RCC 7860 (cell line): Measurements from ENCODE around the gene B4GALNT4.
"Not testable (repeated sequence)": the region's sequence is repeated elsewhere in the genome, so short reads cannot be mapped to it uniquely, and the experiment has no call there.

Experiments used
- DNase-seq: peaks from one replicate; pipeline ENCODE4 v3.0.0-alpha.2; 2015; ENCODE audit warnings: low spot score
- FAIRE-seq: peaks from 2 replicates; lab custom pipeline; 2012; peaks lifted over from hg19 to GRCh38; lab: Jason Lieb, UNC

The B4GALNT4 gene

DNA sequence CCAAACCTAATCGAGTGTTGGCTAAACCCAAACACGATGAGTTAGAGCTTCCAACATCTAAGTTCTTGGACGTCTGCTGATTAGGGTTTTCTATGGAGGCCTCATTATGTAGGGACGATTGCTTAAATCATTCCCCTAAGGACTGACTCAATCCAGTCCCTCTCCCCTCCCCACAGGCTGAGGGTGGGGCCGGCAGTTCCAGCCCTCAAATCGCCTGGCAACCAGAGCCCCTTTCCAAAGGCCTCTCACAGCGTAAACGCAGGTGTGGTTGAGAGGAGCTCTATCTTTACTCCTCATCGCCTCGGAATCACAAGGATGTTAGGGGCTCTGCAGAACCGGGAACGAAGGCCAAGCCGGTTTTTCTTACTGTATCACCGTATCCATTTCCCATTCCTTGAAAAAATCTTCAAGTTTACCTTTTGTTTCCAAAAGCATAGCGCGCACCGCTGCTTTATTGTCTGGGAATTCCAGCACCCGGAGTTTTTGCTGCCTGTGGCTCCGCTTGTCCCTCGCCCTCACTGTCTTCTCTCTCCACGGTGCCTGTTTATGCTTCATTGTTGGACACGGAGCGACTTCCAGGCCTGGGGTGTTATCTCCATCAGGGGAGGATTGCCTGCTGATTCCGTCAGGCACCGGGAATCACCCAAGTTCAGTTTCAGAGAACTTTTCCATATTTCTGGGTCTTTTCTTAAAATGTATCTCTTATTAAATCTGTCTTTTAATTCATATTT lies 34.9 kb upstream of the B4GALNT4 start:
- no peak for FAIRE-seq
- DNase-seq = no peak

DNA sequence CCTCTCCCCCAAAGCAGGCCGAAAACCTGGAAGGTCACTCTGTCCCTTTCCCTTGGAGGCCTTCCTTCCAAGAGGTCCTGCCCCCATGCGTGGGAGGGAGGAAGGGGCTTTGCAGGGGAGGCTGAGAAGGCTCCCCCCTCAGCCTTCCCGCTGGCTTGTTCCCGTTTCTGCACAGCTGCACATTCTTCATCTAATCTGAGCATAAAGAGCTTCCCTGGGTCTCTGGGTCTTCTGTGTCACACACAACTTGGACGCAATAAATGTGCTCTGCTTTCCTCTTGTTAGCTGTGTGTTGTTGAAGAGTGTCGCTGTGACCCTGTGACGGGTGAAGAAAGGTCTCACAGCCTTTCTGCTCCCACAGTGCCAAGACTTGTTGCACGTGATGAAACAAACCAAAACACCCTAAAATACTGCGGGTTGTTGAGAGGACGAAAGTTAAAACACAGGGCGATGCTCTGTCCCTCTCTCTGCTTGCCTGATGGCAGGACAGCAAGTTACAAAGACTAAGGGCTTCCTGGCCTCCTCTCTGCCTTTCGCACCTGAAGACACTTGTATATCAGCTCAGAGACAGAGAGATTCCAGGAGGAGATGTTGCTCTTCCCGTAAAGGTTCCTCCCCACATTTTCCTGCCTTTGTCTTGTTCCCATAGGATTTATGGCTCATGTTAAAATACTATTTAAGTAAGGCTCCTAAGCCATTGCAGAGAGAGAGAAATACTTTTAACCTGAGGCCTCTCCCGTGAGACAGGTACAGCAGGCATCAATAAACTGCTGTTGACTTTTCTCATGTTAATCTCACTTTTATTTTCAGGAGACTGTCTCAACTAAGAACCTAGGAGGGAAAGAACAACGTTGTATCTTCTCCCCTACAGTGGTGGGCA lies 33.3 kb upstream of the B4GALNT4 start:
- no peak for FAIRE-seq
- DNase-seq = no peak

DNA sequence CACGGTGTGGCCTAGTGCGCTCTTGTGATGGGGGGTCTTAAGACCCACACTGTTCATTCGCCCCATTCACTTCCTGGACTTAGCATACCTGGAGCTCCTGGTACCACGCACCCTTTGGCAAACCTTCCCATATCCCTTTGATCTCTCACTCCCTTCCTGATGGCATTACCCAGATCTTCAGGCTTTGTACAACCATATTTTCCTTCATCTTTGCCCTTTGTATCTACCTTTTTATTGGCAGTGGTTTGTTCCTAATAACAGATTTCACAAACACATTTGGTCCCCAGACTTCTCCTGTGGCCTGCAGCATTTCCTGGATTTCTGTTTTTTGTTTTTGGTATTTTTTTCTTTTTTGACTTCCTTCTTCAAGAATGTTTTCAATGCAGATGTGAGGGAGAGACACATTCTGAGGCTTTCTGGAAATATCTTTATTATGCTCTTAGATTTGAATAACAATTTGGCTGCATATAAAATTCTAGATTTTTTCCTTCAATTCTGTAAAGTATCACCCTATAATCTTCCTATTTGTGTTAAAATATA lies 32.6 kb upstream of the B4GALNT4 start:
- no peak for DNase-seq
- FAIRE-seq = no peak

DNA sequence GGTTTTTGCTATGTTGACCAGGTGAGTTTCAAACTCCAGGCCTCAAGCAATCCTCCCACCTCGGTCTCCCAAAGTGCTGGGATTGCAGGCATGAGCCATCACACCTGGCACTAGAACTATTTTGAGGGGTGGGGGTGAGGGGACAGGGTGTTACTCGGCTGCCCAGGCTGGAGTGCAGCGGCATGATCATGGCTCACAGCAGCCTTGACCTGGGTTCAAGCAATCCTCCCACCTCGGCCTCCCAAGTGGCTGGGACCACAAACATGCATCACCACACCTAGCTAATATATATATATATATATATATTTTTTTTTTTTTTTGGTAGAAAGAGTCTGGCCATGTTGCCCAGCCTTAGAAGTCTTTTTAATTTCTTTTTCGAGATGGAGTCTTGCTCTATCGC lies 31.6 kb upstream of the B4GALNT4 start:
- no peak for DNase-seq

DNA sequence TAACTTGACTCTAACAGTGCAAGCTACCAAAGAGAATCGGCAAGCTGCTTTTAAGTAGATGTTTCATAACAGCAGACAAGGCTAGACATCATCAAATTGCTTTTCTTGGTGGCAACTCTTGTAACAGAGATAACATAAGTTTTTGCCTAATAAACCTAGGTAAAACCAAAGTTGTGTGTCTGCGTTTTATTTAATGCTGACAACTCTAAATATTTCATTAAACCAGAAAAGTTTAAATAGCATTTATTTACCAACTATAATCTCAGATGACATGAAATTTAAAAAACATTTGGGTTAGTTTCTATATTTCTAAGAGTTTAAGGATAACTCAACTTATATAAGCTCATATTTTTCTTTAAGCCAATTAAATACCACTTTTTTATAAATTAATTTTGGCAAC lies 29.3 kb upstream of the B4GALNT4 start:
- no peak for FAIRE-seq
- no peak for DNase-seq

More for the DNA sequence above, 31.6 kb upstream of the B4GALNT4 start:
- no peak for FAIRE-seq

DNA sequence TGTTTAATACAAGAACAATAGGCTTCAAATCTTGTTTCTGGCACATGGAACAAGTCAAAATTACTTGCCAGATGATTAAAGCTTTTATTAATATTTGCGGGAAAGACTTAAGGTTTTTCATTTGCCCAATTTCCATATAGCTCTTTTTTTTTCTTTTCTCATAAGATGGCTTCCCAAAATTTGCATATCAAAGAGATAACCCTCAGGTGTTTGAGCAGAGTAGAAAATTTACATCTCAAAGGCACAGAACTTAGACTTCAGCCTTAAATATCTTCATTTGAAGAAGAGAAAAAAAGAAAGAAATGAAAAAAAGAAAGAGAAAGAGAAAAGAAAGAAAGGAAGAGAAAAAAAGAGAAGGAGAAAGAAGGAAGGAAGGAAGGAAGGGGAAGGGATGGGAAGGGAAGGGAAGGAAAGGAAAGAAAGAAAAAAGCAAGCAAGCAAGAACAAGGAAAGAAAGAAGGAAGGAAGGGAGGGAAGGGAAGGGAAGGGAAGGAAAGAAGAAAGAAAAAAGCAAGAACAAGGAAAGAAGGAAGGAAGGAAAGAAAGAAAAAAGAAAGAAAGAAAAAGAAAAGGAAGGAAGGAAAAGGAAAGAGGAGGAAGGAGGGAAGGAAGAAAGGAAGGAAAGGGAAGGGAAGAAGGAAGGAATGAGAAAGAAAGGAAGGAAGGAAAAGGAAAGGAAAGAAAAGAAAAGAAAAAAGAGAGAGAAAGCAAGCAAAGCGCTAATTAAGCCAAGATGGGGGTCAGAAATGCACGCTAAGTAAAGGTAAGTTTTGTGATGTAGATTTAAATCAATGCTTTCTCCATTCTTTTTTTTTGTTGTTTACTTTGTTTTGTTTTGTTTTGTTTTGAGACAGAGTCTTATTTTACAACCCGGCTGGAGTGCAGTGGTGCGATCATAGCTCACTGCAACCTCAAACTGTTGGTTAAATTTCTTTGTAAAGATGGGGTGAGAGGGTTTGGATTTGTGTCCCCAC lies 28.5 kb upstream of the B4GALNT4 start:
- no peak for DNase-seq
- no peak for FAIRE-seq

DNA sequence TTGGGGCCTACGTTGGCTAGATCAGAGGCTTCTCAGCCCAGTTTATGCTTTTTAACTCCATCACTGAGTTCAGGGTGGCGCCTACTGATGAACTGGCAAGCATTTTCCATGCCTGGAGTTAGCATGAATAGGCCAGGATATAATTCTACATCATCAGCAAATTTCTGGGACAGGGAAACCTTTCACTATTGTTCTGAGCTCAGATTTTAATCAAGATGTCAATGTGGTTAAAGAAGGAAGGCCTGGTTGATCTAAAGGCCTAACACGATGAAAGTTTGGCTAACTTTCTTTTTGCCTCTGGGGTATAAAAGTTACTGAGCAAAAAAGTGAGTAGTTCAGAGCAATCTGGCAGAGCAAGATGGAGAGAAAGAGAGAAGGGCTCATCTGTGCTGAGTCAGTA lies 27.0 kb upstream of the B4GALNT4 start:
- FAIRE-seq (no peak), DNase-seq (no peak)

DNA sequence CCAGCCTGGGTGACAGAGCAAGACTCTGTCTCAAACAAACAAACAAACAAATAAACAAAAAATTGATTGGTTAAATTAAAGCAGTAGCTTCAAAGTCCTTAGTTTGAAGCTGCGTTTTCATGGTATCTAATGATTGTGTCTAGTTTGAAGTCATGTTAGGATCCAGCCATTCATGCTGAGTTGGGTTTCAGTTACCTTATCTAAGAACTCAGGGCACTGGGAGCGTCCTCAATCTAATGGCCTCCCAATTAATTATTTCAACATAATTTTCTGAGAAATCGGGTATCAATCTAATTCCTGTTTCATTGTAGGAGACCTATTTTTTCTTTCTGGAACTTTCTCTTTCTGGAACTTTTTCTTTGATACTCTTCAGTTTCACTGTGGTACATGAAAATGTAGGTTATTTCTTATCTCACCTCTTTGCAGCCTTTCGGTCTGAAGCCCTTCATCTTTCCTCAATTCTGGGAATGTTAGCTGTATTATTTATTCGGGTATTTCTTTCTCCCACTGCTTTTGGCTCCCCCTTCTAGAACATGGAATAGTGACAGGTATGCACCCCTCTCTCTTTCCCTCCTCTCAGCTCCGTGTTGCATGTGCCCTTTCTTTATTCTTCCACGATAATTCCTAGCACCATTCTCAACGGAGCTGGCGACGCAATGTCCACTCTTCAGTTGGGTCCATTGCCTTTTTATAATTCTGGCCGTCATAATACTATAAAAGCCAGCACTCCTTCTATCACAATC lies 24.3 kb upstream of the B4GALNT4 start:
- no peak for FAIRE-seq
- DNase-seq = no peak

DNA sequence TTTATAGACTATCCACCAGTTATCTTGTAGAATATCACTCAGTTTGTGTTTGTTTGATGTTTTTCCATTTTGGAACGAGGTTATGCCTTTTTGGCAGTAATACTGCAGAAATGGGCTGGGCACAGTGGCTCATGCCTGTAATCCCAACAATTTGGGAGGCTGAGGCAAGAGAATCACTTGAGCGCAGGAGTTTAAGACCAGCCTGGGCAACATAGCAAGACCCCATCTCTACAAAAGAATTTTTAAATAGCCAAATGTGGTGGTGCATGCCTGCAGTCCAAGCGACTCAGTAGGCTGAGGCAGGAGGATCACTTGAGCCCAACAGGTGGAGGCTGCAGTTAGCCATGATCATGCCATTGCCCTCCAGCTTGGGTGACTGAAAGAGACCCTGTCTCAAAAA lies 22.8 kb upstream of the B4GALNT4 start:
- DNase-seq (no peak), FAIRE-seq (no peak)

DNA sequence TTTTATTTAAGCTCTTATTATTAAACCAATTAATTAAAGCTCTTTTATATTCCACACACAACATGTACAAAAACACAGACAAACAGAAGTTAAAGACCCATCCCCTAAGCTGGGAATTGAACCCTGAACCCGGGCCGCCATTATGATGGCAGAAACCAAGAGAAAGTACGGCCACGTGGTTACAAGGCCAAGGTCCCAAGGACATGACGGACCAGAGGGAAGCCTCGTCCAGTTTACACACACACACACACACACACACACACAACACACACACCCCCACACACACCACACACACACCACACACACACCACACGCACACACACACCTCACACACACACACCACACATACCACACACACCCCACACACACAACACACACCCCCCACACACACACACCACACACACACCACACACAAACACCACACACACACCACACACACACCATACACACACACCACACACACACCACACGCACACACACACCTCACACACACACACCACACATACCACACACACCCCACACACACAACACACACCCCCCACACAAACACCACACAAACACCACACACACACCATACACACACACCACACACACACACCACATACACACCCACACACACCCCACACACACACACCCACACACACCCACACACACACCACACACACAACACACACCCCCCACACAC lies 19.9 kb upstream of the B4GALNT4 start:
- FAIRE-seq, DNase-seq: not testable (repeated sequence)

DNA sequence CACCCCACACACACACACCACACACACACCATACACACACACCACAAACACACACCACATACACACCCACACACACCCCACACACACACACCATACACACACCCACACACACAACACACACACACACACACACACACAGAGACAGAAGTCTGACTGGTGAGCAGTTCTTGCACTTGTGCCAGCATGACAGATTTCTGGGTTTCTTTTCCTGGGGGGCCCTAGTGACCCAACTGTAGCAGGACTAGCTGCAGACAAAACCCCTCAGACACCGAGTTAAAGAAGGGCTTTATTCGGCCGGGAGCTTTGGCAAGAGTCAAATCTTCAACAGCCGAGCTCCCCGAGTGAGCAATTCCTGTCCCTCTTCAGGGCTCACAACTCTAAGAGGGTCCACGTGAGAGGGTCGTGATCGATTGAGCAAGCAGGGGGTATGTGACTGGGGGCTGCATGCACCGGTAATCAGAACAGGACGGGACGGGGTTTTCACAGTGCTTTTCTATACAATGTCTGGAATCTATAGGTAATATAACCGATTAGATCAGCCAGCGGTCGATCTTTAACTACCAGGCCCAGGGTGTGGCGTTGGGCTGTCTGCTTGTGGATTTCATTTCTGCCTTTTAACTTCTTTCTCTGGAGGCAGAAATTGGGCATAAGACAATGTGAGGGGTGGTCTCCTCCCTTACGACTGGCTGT lies 19.1 kb upstream of the B4GALNT4 start:
- DNase-seq, FAIRE-seq: not testable (repeated sequence)

DNA sequence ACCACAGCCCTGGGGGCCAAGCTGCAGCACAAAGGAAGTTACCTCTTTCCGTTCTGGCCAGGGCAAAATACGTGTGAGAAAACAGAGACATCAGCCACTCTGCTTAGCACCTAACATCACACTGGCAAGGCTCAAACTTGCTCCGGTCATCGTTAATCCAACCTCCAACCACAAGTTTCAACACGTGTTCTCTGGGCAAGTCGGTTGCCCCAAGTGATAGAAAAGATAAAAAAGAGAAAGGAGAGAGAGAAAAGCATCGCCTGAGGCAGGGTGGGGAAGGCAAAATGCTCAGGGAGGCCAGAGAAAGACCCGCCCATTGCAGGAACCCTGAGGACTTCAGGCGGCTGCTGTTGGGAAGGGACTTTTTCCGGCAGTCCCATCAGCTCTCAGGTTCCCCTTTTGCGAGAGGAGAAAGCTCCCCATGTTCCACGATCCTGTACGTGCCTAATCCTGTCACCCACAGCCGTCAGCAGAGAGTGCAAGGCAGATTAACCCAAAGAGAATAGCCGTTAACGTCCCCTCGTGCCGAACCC lies 18.5 kb upstream of the B4GALNT4 start:
- DNase-seq (no peak), FAIRE-seq (no peak)

DNA sequence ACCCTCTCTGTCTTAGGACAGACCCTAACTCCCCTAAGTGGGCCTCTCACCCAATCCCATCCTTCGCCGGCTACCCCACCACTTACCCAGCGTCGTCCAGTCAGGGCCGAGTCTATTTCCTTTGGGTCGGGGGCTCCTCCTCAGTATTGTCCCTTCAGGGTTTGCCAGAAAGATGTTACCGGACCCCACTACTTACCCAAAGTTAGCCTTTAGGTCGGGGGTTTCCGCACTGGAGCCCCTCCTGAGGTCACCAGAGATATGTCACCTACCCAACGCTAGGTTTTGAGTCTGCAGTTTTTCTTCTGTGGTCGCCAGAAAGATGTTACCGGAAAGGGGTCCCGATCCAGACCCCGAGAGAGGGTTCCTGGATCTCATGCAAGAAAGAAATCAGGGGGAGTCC lies 17.9 kb upstream of the B4GALNT4 start:
- DNase-seq (no peak), FAIRE-seq (no peak)

DNA sequence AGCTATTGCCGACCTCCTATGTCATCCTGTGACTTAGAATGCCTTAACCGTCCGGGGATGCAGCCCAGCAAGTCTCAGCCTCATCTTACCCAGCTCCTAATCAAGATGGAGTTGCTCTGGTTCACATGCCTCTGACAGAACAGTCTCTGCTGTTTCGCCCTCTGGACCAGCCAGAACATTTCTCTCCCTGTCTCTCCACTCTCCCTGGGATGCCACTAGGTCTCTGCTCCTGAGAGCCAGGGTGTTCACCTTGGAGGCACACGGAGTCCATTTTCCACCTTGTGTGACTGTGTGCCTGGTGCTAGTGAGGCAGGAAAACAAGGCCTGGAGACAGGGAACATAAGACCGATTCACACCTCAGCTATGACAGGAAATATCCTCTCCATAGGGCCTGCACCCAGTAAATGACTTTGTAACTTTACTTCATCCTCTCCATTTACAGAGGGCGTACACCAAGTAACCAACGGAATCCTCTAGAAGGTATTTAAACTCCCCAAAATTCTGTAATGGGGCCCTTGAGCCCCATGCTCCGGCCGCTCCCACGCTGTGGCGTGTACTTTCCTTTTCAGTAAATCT lies 16.8 kb upstream of the B4GALNT4 start:
- DNase-seq (no peak), FAIRE-seq (no peak)

DNA sequence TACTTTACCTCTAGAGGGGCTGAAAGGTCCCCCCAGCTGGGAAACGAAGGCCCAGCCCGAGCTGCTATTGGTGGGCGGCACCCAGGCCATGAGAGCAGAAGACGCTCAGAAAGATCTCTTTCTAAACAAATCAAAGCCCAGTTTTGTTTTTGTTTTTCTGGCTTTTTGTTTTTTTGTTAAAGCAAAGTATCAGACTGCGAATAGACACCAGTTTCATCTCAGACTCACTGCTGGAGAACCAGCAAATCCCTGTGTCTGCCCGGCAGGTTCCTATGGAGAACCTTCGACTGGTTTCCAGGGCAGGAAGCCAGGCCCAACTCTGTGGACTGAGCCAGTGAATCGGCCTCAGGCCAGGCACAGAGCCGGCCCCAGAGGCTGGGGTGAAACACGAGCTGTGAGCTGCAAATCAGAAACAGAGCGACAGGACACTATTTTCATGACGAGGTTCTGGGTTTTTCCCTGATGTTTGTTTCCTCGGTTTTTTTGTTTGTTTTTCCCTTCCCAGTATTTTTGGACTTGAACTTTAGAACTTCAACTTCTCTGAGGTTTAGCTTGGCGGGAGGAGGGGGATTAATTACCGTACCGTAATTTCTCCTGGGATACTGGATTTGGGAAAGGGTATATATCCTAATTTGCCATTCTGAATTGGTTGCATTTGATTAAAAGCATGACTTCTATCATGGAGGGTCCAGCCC lies 16.0 kb upstream of the B4GALNT4 start:
- no peak for FAIRE-seq

DNA sequence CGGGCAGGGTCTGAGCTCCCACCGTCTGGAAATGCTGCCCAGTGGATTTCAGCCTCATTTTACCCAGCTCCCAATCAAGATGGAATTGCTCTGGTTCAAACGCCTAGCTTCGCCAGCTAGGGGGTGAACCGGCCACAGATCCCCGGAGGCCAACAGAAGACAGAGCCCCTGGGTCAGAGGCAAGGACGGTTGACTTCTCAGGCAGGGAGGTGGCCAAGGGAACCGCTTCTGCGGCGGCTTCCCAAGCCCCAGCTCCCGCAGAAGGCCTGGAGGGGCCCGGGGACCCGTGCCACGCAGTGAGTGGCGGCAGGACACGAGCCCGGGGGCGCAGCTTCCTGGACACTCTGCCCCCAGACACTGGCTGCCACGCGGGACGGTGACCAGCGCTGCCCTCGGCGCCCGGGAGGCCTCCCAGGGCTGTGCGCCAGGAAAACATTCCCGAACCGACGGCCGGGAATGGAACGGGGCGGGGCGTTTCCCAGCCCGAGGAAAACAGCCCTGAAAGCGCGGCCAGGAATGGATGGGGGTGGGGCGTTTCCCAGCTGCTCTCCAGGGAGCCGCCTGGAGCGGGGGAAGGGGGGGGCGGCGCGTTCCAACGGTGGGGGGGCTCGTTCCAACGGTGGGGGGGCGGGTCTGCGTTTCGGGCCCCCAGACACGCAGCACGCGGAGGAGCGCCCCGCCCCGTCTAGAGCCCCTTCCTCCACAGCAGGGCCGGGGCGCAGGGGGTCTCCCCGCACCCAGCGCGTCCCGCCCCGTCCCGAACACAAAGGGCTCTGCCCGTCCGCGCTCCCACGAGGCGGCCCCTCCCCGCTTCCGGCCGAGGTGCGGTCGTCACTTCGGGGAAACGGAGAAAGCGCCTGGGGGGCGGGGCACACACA lies 13.5 kb upstream of the B4GALNT4 start:
- DNase-seq = peak; percentile 69
- FAIRE-seq = no peak

More for the DNA sequence above, 16.0 kb upstream of the B4GALNT4 start:
- no peak for DNase-seq

DNA sequence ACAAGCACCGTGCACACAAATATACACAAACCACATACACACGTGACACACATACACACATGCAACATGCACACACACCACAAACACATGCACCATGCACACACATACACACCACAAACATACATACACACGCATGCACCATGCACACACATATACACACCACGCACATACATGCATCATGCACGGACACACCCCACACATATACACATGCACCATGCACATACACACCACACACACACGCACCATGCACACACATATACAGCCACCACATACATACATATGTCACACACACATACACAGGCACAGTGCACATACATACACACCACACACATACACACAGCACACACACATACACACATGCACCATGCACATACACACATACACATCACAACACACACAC lies 12.7 kb upstream of the B4GALNT4 start:
- no peak for DNase-seq
- FAIRE-seq = no peak
